Dermis blood vessel endothelial cell (primary cell): ENCODE measurements around the gene ATP2B2. TPM values are rescaled to one million over a fixed set of nuclear protein-coding genes. Genes with fewer than 3 reads are reported as not detected.

Experiments
- DNase-seq: peaks from one replicate; pipeline ENCODE4 v3.0.0; 2010
- total RNA-seq: library from RNA; depleted of rRNA; stranded (reverse); fragments of >200 nt; gene quantifications from 2 replicates; pipeline ENCODE4 v1.2.3, GENCODE V29; 2014

The ATP2B2 gene
- total RNA-seq, 1 donor from 2014 or later, result not detected

- no peak for DNase-seq
Measured at GRCh38 chr3:10357095-10357494, 148.3 kb downstream of the ATP2B2 start.

GRCh38 chr3:10356461-10356981 is 148.9 kb downstream of the ATP2B2 start:
- DNase-seq, result no peak

- DNase-seq, result peak; percentile 51
Measured at GRCh38 chr3:10354361-10355015, 150.9 kb downstream of the ATP2B2 start.

- peak; percentile 37 for DNase-seq
Measured at GRCh38 chr3:10353661-10354360, 151.6 kb downstream of the ATP2B2 start.

- peak; percentile 15 for DNase-seq
Measured at GRCh38 chr3:10353160-10353559, 152.2 kb downstream of the ATP2B2 start.

GRCh38 chr3:10352146-10352911 is 153.1 kb downstream of the ATP2B2 start:
- DNase-seq, result peak; percentile 47

GRCh38 chr3:10351013-10351735 is 154.2 kb downstream of the ATP2B2 start:
- DNase-seq, result peak; percentile 27

GRCh38 chr3:10350324-10350985 is 154.9 kb downstream of the ATP2B2 start:
- no peak for DNase-seq

GRCh38 chr3:10349801-10350200 is 155.6 kb downstream of the ATP2B2 start:
- DNase-seq, result no peak

- DNase-seq, result no peak
Measured at GRCh38 chr3:10348404-10348721, 157.0 kb downstream of the ATP2B2 start.

- no peak for DNase-seq
Measured at GRCh38 chr3:10347648-10348403, 157.6 kb downstream of the ATP2B2 start.

GRCh38 chr3:10345911-10346310 is 159.5 kb downstream of the ATP2B2 start:
- DNase-seq, result no peak

- no peak for DNase-seq
Measured at GRCh38 chr3:10344944-10345575, 160.3 kb downstream of the ATP2B2 start.

- DNase-seq, result peak; percentile 77
Measured at GRCh38 chr3:10344147-10344943, 161.0 kb downstream of the ATP2B2 start.

GRCh38 chr3:10343526-10343925 is 161.9 kb downstream of the ATP2B2 start:
- DNase-seq, result no peak

GRCh38 chr3:10342781-10343180 is 162.6 kb downstream of the ATP2B2 start:
- no peak for DNase-seq

- no peak for DNase-seq
Measured at GRCh38 chr3:10341901-10342398, 163.4 kb downstream of the ATP2B2 start.

- no peak for DNase-seq
Measured at GRCh38 chr3:10340476-10340875, 164.9 kb downstream of the ATP2B2 start.

GRCh38 chr3:10340046-10340445 is 165.3 kb downstream of the ATP2B2 start:
- DNase-seq, result no peak
